Peyer's patch (tissue), 4 donors: Measurements from ENCODE around the gene ZNF316. TPM values are rescaled to one million over a fixed set of nuclear protein-coding genes. Genes with fewer than 3 reads are reported as not detected.

Experiments used
- DNase-seq, 3 donors: peaks; one replicate each; pipeline ENCODE4 v3.0.0-alpha.2; 2017 to 2019
- H3K27ac ChIP-seq, 4 donors: fragments of 200-600 bp; sonication (generic); one replicate each; pipeline ENCODE4 v1.5.1; 2016 to 2019
- H3K27me3 ChIP-seq, 2 donors: fragments of 200-600 bp; sonication (generic); one replicate each; pipeline ENCODE4 v1.5.1; 2019
- H3K36me3 ChIP-seq, 3 donors: fragments of 200-600 bp; sonication (generic); one replicate each; pipeline ENCODE4 v1.5.1; 2016 to 2019
- H3K4me1 ChIP-seq, 4 donors: fragments of 200-600 bp; sonication (generic); one replicate each; pipeline ENCODE4 v1.5.1; 2016 to 2019
- H3K4me3 ChIP-seq, 4 donors: fragments of 200-600 bp; sonication (generic); 1 replicate in 3 of 4; 2 replicates in 1 of 4; pipeline ENCODE4 v1.5.1; 2016 to 2019; ENCODE audit warnings: mild to moderate bottlenecking in 1 of 4
- H3K9me3 ChIP-seq, 4 donors: fragments of 200-600 bp; sonication (generic); one replicate each; pipeline ENCODE4 v1.5.1; 2016 to 2019; ENCODE audit warnings: mild to moderate bottlenecking in 1 of 4
- CTCF ChIP-seq, 6 experiments: fragments of 450-650 bp in 4 of 6; fragments of 200-600 bp in 2 of 6; sonication (generic) in 1 of 6; IDR thresholded peaks; one replicate each; pipeline ENCODE4 v1.5.1; 2017 to 2019; ENCODE audit warnings: antibody characterized with exemption in 6 of 6, mild to moderate bottlenecking in 3 of 6, moderate library complexity in 1 of 6
- POLR2A ChIP-seq, 2 donors: fragments of 450-650 bp; IDR thresholded peaks; one replicate each; pipeline ENCODE4 v1.5.1; 2017; ENCODE audit warnings: antibody characterized with exemption in 2 of 2, mild to moderate bottlenecking in 2 of 2, moderate library complexity in 2 of 2
- total RNA-seq, 4 donors: library from RNA; depleted of rRNA; stranded (reverse); fragments of >200 nt; gene quantifications; one replicate each; pipeline ENCODE4 v1.1.0, GENCODE V29; 2016

ZNF316 gene
- total RNA-seq, 4 donors from 2014 or later, result 21.7 to 51.2 (median 39.2) TPM

DNA sequence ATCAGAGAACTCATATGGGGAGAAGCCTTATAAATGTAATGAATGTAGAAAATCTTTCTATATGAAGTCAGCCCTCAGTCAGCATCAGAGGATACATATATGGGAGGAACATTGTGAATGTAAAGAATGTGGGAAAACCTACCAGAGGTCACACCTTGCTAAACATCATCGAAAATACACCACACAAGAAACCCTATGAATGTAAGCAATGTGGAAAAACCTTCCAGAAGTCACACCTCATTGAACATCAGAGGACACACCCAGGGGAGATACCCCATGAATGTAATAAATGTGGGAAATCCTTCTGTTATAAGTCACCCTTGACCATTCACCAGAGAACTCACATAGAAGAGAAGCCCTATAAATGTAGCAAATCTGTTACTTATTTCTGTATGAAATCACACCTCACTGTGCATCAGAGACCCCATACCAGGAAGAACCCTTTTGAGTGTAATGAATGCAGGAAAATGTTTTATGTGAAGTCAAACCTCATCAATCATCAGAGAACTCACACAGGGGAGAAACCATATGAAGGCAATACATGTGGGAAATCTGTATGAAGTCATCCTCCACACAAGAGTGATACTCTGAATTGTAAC is 38.8 kb downstream of the ZNF316 start:
- TF ChIP-seq POLR2A (IDR thresholded peaks at IDR 0.05), result no peak
- no peak for TF ChIP-seq CTCF (IDR thresholded peaks at IDR 0.05)
- H3K9me3 ChIP-seq, result peaks cover 0 to 85% (median 24%) of the 10 kb centered on the region in 4 donors
- no peaks in the 10 kb centered on the region for H3K36me3 ChIP-seq
- H3K27me3 ChIP-seq, result no peaks in the 10 kb centered on the region
- no peak overlapping the region for H3K27ac ChIP-seq
- H3K4me3 ChIP-seq, result no peak overlapping the region
- H3K4me1 ChIP-seq, result no peaks in the 10 kb centered on the region
- no peak for DNase-seq

GRCh38 chr7:6680146-6680545 is 43.0 kb downstream of the ZNF316 start:
- no peaks in the 10 kb centered on the region for H3K4me1 ChIP-seq
- no peak for DNase-seq
- H3K27me3 ChIP-seq, result no peaks in the 10 kb centered on the region
- H3K27ac ChIP-seq, result no peak overlapping the region
- no peak overlapping the region for H3K4me3 ChIP-seq
- TF ChIP-seq CTCF (IDR thresholded peaks at IDR 0.05) (no peak), POLR2A (IDR thresholded peaks at IDR 0.05) (no peak)
- peaks cover 0 to 93% (median 34%) of the 10 kb centered on the region in 4 donors for H3K9me3 ChIP-seq
- no peaks in the 10 kb centered on the region for H3K36me3 ChIP-seq

GRCh38 chr7:6691103-6691502 is 54.0 kb downstream of the ZNF316 start:
- Histone ChIP-seq H3K27ac (no peak overlapping the region), H3K27me3 (no peaks in the 10 kb centered on the region), H3K4me3 (no peak overlapping the region), H3K4me1 (no peaks in the 10 kb centered on the region), H3K9me3 (peaks cover 0 to 98% (median 48%) of the 10 kb centered on the region in 4 donors), H3K36me3 (peaks cover 7 to 100% (median 22%) of the 10 kb centered on the region in 3 donors)
- DNase-seq, result no peak
- TF ChIP-seq CTCF (IDR thresholded peaks at IDR 0.05) (no peak), POLR2A (IDR thresholded peaks at IDR 0.05) (no peak)

DNA sequence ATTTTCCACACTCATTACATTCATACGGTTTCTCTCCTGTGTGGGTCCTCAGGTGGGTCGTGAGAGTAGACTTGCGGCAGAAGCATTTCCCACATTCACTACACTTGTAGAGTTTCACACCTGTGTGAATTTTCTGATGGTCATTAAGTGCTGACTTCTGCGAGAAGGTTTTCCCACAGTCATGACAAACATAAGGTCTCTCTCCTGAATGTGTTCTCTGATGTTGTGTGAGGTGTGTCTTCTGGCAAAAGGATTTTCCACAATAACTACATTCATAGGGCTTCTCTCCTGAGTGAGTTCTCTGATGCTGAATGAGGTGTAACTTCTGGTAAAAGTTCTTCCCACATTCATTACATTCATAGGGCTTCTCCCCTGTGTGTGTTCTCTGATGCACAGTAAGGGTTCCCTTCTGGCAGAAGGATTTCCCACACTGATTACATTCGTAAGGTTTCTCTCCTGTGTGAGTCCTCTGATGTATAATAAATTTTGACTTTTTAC is 54.5 kb downstream of the ZNF316 start:
- H3K4me3 ChIP-seq, result no peak overlapping the region
- peaks cover 0 to 98% (median 49%) of the 10 kb centered on the region in 4 donors for H3K9me3 ChIP-seq
- TF ChIP-seq POLR2A (IDR thresholded peaks at IDR 0.05) (no peak), CTCF (IDR thresholded peaks at IDR 0.05) (no peak)
- H3K4me1 ChIP-seq, result no peaks in the 10 kb centered on the region
- H3K36me3 ChIP-seq, result peaks cover 7 to 100% (median 27%) of the 10 kb centered on the region in 3 donors
- H3K27me3 ChIP-seq, result no peaks in the 10 kb centered on the region
- DNase-seq, result no peak
- H3K27ac ChIP-seq, result no peak overlapping the region

DNA sequence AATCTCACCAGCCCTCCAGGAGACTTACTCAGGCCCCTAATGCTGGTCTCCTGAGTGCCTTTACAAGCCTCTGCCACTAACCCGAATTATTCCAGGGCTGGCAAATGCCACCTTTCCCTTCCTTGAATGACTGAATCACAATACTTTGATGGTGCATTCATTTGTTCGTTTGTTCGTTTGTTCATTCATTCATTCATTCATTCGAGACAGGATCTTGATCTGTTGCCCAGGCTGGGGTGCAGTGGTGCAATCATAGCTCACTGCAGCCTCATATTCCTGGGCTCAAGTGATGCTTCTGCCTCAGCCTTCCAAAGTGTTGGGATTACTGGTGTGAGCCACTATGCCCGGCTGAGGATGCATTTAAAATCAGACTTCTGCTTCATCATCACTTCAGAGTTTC is 63.7 kb downstream of the ZNF316 start:
- Histone ChIP-seq H3K27ac (no peak overlapping the region), H3K27me3 (no peaks in the 10 kb centered on the region), H3K9me3 (peaks cover 0 to 44% (median 3%) of the 10 kb centered on the region in 4 donors), H3K4me1 (peaks cover 0 to 9% (median 6%) of the 10 kb centered on the region in 4 donors), H3K4me3 (no peak overlapping the region), H3K36me3 (peaks cover 0 to 88% (median 33%) of the 10 kb centered on the region in 3 donors)
- TF ChIP-seq CTCF (IDR thresholded peaks at IDR 0.05), result no peak
- no peak for TF ChIP-seq POLR2A (IDR thresholded peaks at IDR 0.05)
- DNase-seq, result no peak
